Urinary bladder (tissue), 4 donors: ENCODE measurements around the gene PPP1R1A. TPM values are rescaled to one million over a fixed set of nuclear protein-coding genes. Genes with fewer than 3 reads are reported as not detected.

Experiments used
- DNase-seq: peaks from one replicate; pipeline ENCODE4 v3.0.0-alpha.2; 2015; ENCODE audit errors: extremely low spot score
- H3K27ac ChIP-seq: one replicate; pipeline ENCODE4 v1.5.1; 2013; ENCODE audit warnings: low read depth, mild to moderate bottlenecking, moderate library complexity
- H3K36me3 ChIP-seq: one replicate; pipeline ENCODE4 v1.6.1; 2013; ENCODE audit warnings: mild to moderate bottlenecking, moderate library complexity; ENCODE audit not compliant: insufficient read depth
- H3K4me1 ChIP-seq: one replicate; pipeline ENCODE4 v1.6.1; 2013; ENCODE audit warnings: mild to moderate bottlenecking, moderate library complexity; ENCODE audit not compliant: insufficient read depth
- H3K4me3 ChIP-seq: one replicate; pipeline ENCODE4 v1.5.1; 2013; ENCODE audit warnings: low read depth, low read length
- WGBS: extraction: QIAGEN DNeasy Blood & Tissue Kit; methylation state at CpG from one replicate; pipeline ENCODE4 v1.1.7; 2013; 5-methylcytosine and 5-hydroxymethylcytosine counted together
- polyA plus RNA-seq: library from polyadenylated mRNA; stranded (reverse); fragments of 200-250 nt; gene quantifications from one replicate; pipeline ENCODE4 v1.2.3, GENCODE V29; 2013
- total RNA-seq: library from RNA; depleted of rRNA; stranded (reverse); fragments of >200 nt; gene quantifications from one replicate; pipeline ENCODE4 v1.2.3, GENCODE V29; 2014
- donor health status: healthy with polysubstance abuse.
- donor health status: healthy.

PPP1R1A gene
- total and polyA plus RNA-seq, 2 donors = 1.6 to 2.5 TPM

DNA sequence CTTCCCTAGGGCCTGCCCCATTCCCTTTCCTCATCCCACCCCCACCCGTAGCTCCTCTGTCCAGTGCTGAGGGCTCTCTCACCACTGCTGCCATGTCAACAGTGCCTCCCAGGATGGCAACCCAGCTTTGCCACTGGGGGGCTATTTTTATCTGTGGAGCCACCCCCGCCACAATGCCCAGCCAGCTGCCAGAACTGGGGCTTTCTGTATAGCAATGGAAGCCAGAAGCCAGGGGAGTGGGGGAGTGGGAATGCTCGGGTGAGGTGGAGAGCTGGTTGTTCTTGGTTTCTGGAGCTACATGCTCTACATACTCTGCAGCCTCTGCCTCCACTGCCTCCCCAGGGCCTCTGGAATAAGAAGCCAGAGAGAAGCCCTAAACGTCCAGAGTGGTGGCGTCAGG lies 30.1 kb downstream of the PPP1R1A start:
- no peak for DNase-seq
- no peak overlapping the region for H3K4me3 ChIP-seq
- H3K4me1 ChIP-seq = no peaks in the 10 kb centered on the region
- 79% methylated on average over 5 of the region's 5 CpGs for WGBS
- no peak overlapping the region for H3K27ac ChIP-seq
- H3K36me3 ChIP-seq = no peaks in the 10 kb centered on the region

DNA sequence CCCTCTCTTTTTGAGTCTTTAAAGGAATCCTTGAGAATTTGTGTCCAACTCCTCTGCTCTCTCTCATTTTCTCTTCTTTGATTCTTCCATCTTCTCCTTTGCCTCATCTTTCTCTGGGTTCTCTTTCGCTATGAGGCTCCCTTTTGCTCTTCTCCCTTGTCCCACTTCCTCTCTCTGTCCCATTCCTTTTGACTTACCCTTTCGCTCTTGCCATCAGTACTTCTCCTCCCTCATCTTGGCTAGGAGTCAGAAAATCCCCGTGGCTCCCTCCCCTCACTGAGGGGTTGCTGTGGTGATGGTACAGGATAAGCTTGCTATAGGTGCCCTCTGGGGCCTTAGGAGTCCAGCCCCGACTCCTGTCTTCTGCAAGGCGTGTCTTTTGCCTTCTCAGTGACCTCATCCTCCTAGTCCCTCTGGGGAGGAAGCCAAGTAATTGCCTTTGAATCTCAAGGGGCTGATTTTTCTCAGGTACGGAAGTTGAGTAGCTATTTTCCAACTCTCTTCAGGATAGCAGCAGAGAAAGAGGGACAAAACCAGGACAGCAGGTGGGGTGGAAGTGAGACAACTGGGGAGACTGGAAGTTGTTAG lies 32.7 kb downstream of the PPP1R1A start:
- Histone ChIP-seq H3K4me3 (no peak overlapping the region), H3K36me3 (no peaks in the 10 kb centered on the region), H3K4me1 (no peaks in the 10 kb centered on the region), H3K27ac (no peak overlapping the region)
- WGBS = 53% methylated on average over 6 of the region's 6 CpGs
- DNase-seq = no peak

DNA sequence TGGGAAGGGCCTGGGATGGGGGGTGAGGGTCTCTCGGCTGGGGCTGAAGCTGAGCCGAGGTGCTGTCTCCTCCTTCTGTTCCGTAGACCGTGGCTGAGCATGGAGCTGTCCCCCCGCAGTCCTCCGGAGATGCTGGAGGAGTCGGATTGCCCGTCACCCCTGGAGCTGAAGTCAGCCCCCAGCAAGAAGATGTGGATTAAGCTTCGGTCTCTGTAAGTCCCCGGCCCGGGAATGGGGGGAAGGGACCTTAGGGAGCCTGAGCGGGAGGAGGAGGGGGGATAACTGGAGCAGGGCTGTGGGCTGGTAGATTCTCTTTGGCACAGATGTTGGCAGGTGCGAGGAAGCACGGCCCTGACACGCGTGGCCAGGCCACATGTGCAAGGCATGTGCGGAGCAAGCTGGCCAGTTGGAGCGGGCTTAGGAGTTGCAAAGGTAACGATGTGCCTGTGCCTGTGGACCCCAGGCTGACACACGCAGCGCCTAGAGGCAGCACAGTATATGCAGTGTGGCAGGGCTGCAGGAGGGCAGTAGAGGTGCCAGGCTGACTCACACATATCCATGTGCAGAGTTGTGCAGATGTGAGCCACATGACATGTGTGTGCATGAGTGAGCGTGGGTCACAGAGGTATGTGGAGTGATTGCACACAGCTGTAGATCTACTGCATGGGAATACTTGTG lies 38.5 kb downstream of the PPP1R1A start:
- DNase-seq = no peak
- Histone ChIP-seq H3K4me1 (no peaks in the 10 kb centered on the region), H3K36me3 (no peaks in the 10 kb centered on the region), H3K4me3 (peak overlapping the region; percentile 39), H3K27ac (no peak overlapping the region)
- WGBS = 5% methylated on average over 22 of the region's 22 CpGs

DNA sequence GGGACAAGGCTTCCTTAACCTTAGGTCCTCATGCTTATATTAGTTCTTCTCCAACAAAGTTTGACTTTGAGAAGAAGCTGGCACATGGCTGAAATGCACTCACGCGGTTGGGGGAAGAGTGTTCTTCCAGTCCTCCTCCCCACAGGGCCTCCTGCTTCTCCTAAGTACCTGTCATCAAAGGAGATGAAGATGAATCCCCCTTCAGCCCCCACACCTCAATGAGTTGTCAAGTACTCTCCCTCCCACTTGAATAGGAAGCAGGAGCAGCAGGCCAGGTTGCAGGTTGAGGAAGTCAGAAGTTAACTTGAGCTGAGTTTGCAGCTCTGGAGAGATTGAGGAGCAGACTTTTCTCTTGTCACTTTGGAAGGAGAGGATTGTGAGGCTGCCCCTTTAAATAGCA lies 41.9 kb downstream of the PPP1R1A start:
- Histone ChIP-seq H3K4me3 (no peak overlapping the region), H3K27ac (no peak overlapping the region), H3K4me1 (no peaks in the 10 kb centered on the region), H3K36me3 (no peaks in the 10 kb centered on the region)
- WGBS = 75% methylated on average over 2 of the region's 2 CpGs
- DNase-seq = no peak

DNA sequence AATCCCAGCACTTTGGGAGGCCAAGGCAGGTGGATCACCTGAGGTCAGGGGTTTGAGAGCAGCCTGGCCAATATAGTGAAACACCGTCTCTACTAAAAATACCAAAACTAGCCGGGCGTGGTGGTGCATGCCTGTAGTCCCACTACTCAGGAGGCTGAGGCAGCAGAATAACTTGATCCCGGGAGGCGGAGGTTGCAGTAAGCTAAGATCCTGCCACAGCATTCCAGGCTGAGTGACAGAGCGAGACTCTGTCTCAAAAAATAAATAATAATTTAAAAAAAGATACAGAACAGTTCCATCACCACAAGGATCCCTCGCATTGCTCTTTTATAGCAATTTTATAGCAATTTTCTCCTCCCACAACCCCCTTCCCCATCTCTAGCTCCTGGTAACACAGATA lies 43.7 kb downstream of the PPP1R1A start:
- 90% methylated on average over 7 of the region's 7 CpGs for WGBS
- H3K36me3 ChIP-seq = no peaks in the 10 kb centered on the region
- H3K27ac ChIP-seq = no peak overlapping the region
- H3K4me1 ChIP-seq = no peaks in the 10 kb centered on the region
- no peak for DNase-seq
- H3K4me3 ChIP-seq = no peak overlapping the region

DNA sequence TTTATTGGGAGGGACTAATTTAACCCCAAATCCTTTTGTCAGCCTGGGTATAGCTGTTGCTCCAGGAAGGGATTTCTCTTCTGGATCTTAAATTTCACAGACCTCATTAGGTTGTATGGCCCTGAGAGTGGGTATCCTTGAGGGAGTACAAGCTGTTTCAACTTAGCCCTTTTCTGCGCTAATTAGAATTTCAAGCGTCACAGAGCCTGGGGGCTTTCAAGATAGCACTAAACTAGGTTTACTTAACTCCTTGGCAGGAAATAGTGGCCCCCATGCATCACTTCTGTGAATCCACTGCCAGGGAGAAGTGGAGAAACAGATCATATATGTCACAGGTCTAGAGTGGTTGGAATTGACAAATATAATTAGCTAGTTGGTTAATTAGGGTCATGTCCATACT lies 44.9 kb downstream of the PPP1R1A start:
- no peak for DNase-seq
- 73% methylated on average over 2 of the region's 2 CpGs for WGBS
- Histone ChIP-seq H3K4me1 (no peaks in the 10 kb centered on the region), H3K36me3 (no peaks in the 10 kb centered on the region), H3K27ac (no peak overlapping the region), H3K4me3 (no peak overlapping the region)

DNA sequence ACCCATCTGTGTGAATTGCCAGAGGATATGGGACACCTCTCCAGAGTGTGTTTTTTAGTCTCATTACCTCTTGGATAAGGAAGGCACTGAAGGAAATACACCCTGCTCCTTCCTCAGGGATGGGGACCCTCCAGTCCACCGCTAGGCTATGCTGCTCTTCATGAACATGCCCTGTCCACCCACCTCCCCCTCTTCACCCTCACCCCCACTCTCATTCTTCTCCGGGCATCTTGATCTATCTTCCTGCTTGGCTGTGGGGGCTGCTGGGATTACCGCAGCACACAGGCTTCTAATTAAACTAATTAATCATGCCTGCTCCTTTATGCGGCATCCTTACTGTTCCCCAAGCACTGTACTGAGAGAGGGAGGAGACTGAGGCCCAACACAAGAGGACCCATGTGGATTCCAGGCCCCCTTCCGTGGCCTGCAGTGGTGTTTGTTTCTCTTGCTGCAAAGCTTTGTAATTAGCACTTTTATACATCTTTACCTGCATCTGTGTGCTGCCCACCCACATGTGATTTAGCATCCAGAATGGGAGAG lies 46.6 kb downstream of the PPP1R1A start:
- Histone ChIP-seq H3K36me3 (no peaks in the 10 kb centered on the region), H3K4me3 (no peak overlapping the region), H3K4me1 (no peaks in the 10 kb centered on the region), H3K27ac (no peak overlapping the region)
- WGBS = 73% methylated on average over 5 of the region's 5 CpGs
- no peak for DNase-seq

DNA sequence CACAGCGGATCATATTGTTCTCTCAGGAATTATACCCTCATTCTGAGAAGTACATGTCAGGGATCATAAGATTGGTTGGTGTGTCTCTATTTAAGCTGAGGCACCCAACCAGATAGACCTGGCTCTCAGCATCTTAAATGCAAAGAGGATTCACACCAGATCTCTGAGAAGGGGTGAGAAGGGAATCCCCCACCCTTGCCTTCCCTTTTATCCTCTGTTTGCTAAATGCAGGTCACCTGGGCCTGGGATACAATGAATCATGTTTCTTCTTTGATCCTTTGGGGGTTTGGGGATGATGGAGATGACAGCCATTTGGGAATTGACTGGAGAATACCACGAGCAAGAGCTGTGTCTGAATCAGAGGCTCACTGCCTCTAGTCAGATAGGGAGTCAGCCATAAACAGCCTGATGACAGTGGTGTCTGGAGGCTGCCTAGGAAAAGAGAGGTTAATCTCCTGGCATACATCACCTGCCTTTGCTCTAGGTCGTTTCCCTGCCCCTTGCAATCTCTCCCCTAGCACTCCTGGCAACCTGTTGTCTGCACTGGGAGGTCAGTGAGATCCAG lies 50.2 kb downstream of the PPP1R1A start:
- 56% methylated on average over 3 of the region's 3 CpGs for WGBS
- no peak overlapping the region for H3K27ac ChIP-seq
- H3K4me1 ChIP-seq = no peaks in the 10 kb centered on the region
- H3K4me3 ChIP-seq = no peak overlapping the region
- no peak for DNase-seq
- H3K36me3 ChIP-seq = no peaks in the 10 kb centered on the region

DNA sequence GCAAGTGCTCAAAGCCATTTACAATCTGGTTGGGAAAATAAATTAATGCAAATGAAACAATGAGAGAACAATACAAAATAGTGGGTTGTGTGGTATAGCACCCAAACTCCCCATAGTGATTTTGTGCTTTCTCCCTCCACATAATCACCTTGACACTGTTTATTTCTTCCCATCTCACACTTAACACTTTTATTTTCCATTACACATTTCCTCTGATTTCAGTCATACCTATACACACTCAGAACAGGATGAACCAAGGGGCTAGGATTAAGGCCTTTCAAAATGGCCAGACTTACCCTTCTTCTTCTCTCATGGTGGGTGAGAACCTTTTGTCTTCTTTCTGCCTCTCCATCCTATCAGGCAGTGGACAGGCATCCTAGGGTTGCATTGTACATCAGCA lies 53.0 kb downstream of the PPP1R1A start:
- Histone ChIP-seq H3K4me3 (no peak overlapping the region), H3K36me3 (no peaks in the 10 kb centered on the region), H3K4me1 (no peaks in the 10 kb centered on the region), H3K27ac (no peak overlapping the region)
- no peak for DNase-seq

DNA sequence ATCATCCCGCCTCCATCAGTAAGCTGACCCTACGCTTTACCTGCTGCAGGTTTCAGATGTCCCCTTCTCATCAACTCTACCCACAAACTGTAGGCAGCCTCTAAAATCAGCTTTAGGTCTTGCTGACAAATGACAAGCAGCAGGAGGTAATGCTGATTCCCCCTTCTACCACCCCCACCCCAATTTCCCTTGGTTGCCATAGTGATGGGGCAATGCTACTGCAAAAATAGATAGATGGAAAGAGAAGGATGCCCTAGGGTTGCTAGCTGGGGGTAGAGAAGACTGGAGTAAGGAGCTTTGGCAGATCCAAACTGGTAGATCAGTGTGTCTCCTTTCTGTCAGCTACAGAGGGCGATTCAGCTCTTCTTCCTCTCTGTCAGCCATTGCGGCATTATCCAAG lies 58.9 kb downstream of the PPP1R1A start:
- Histone ChIP-seq H3K27ac (no peak overlapping the region), H3K4me3 (no peak overlapping the region), H3K4me1 (no peaks in the 10 kb centered on the region), H3K36me3 (no peaks in the 10 kb centered on the region)
- DNase-seq = no peak
- 90% methylated on average over 4 of the region's 4 CpGs for WGBS

Other genes starting within 250 kb of the PPP1R1A start
- 0.26 TPM for gene GPR84, start 224.2 kb downstream of the PPP1R1A start, total RNA-seq
- 0.96 TPM for gene GPR84, start 224.2 kb downstream of the PPP1R1A start, polyA plus RNA-seq
- 5.0 TPM for gene ZNF385A, start 203.9 kb downstream of the PPP1R1A start, total RNA-seq
- 26.3 TPM for gene ZNF385A, start 203.9 kb downstream of the PPP1R1A start, polyA plus RNA-seq
- gene ITGA5, start 169.4 kb downstream of the PPP1R1A start, total RNA-seq = 139 TPM
- gene ITGA5, start 169.4 kb downstream of the PPP1R1A start, polyA plus RNA-seq = 702 TPM
- gene GTSF1, start 115.1 kb downstream of the PPP1R1A start, total RNA-seq = not detected
- gene GTSF1, start 115.1 kb downstream of the PPP1R1A start, polyA plus RNA-seq = 0.30 TPM
- gene NCKAP1L, start 90.9 kb downstream of the PPP1R1A start, total RNA-seq = 31.2 TPM
- 45.5 TPM for gene NCKAP1L, start 90.9 kb downstream of the PPP1R1A start, polyA plus RNA-seq
- gene PDE1B, start 39.1 kb downstream of the PPP1R1A start, total RNA-seq = 4.4 TPM
- gene PDE1B, start 39.1 kb downstream of the PPP1R1A start, polyA plus RNA-seq = 11.0 TPM
- gene LACRT, start 46.2 kb upstream of the PPP1R1A start, total RNA-seq = not detected
- gene LACRT, start 46.2 kb upstream of the PPP1R1A start, polyA plus RNA-seq = not detected
- gene DCD, start 59.7 kb upstream of the PPP1R1A start, total RNA-seq = not detected
- not detected for gene DCD, start 59.7 kb upstream of the PPP1R1A start, polyA plus RNA-seq